Panc1 (cell line): ENCODE data around the gene COL23A1. TPM values are rescaled to one million over a fixed set of nuclear protein-coding genes. Genes with fewer than 3 reads are reported as not detected.

Experiments
- ATAC-seq: fragments of 200-7000 bp; cut with Tn5 transposase; 2 replicates; pipeline ENCODE4 v1.9.1; 2020; ENCODE audit warnings: mild to moderate bottlenecking, moderate library complexity
- BruUV-seq: library from RNA; stranded (reverse); fragments of 400-500 nt; replicated peaks from 2 replicates; lab custom pipeline; 2021; lab: Mats Ljungman, UMichigan
- CTCF ChIA-PET: fragments of 300-600 bp; sonication (Branson Sonifier 250); formaldehyde crosslinking; loops from one replicate; lab custom pipeline; 2022; ENCODE audit warnings: antibody characterized with exemption; lab: Charles Lee
- POLR2A ChIA-PET: fragments of 300-600 bp; sonication (Branson Sonifier 250); formaldehyde crosslinking; loops from one replicate; lab custom pipeline; 2022; ENCODE audit warnings: antibody characterized with exemption; lab: Charles Lee
- DNase-seq: peaks from one replicate; pipeline ENCODE4 v3.0.0-alpha.2; 2010; ENCODE audit warnings: low read depth, low spot score
- H3K27ac ChIP-seq: 2 replicates; pipeline ENCODE4 v1.5.1; 2011; ENCODE audit warnings: mild to moderate bottlenecking, low read length, inconsistent platforms
- H3K27me3 ChIP-seq: fragments of 200-500 bp; sonication (Bioruptor generic); 2 replicates; pipeline ENCODE4 v1.6.0; 2014; ENCODE audit warnings: low read length, inconsistent platforms; ENCODE audit not compliant: control insufficient read depth, insufficient read depth
- H3K36me3 ChIP-seq: fragments of 200-500 bp; sonication (Bioruptor generic); 2 replicates; pipeline ENCODE4 v1.5.1; 2014; ENCODE audit warnings: inconsistent platforms, mild to moderate bottlenecking, low read length, moderate library complexity; ENCODE audit not compliant: control insufficient read depth, insufficient read depth
- H3K4me1 ChIP-seq: 2 replicates; pipeline ENCODE4 v1.5.1; 2011; ENCODE audit warnings: inconsistent platforms, mild to moderate bottlenecking, low read length, moderate library complexity; ENCODE audit not compliant: control insufficient read depth, insufficient read depth
- H3K4me3 ChIP-seq, 2 experiments: 2 replicates each; pipeline ENCODE4 v1.5.1; 2011 to 2012; ENCODE audit warnings: low read depth in 2 of 2, low read length in 2 of 2, mild to moderate bottlenecking in 2 of 2, inconsistent platforms in 1 of 2, moderate library complexity in 1 of 2
- H3K9me3 ChIP-seq: fragments of 200-500 bp; sonication (Bioruptor generic); 2 replicates; pipeline ENCODE4 v1.5.1; 2014; ENCODE audit warnings: low read depth, mild to moderate bottlenecking, inconsistent platforms, low read length, moderate library complexity; ENCODE audit not compliant: control insufficient read depth, insufficient read depth
- POLR2AphosphoS5 ChIP-seq: IDR thresholded peaks from 2 replicates; pipeline ENCODE4 v1.6.1; 2012; ENCODE audit warnings: mild to moderate bottlenecking, low read depth, low read length, moderate library complexity
- SIN3A ChIP-seq: IDR thresholded peaks from 2 replicates; pipeline ENCODE4 v1.6.1; 2012; ENCODE audit warnings: low read depth, mild to moderate bottlenecking, low read length, moderate library complexity, borderline replicate concordance; ENCODE audit not compliant: insufficient read depth
- TCF7L2 ChIP-seq: IDR thresholded peaks from 2 replicates; pipeline ENCODE4 v1.6.1; 2011; ENCODE audit warnings: mild to moderate bottlenecking, low read depth, low read length, inconsistent platforms
- in situ Hi-C: cut with HindIII; loops from 2 replicates; pipeline ENCODE4 v1.10.0; 2016; ENCODE audit warnings: low sequenced_read_pairs, low pct_unique_long_range_greater_than_20kb
- intact Hi-C: fragments of 100-400 bp; cut with micrococcal nuclease; formaldehyde crosslinking; loops from one replicate; pipeline ENCODE4 v1.10.0; 2022; ENCODE audit not compliant: unreplicated experiment
- total RNA-seq: library from RNA; stranded (reverse); gene quantifications from one replicate; pipeline ENCODE4 v1.2.1, GENCODE V29; 2021; ENCODE audit not compliant: unreplicated experiment
- TF ChIP-seq, protein P1 (sequence below), 2 experiments: IDR thresholded peaks; 2 replicates each; pipeline ENCODE4 v1.6.1; 2011 to 2012; ENCODE audit warnings: low read depth in 2 of 2, control low read depth in 1 of 2, low read length in 1 of 2, mild to moderate bottlenecking in 1 of 2, moderate library complexity in 1 of 2; ENCODE audit not compliant: insufficient read depth in 1 of 2
- TF ChIP-seq, protein P2 (sequence below): fragments of 450-650 bp; IDR thresholded peaks from 2 replicates; pipeline ENCODE4 v1.5.1; 2017; ENCODE audit warnings: mild to moderate bottlenecking

COL23A1 gene
- total RNA-seq, 1 experiment from 2014 or later, result 0.05 TPM

DNA sequence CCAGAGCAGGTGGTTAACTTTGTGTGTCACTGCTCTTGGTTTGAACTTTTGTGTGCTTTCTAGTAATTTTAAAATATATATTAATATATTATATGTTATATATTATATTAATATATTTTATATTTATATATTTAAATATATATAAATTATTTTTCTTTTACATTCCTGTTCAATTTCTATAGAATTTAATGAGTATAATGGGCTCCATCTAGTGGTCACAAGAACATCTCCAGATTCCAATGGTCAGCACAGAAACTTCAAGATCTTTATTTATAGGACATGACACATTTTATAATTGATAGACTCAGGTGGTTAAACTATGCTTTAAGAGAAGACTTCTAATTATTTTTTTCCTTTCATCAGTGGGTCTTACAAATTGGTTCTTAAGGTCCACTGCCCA is 39.1 kb downstream of the COL23A1 start:
- H3K27me3 ChIP-seq, result 0 out of 2 replicates have a peak, but pooled peaks cover 2% of the 10 kb centered on the region
- DNase-seq (no peak), ATAC-seq (no peak)
- no peaks in the 10 kb centered on the region for H3K4me1 ChIP-seq
- POLR2A ChIA-PET, result interaction anchor here (1.1 kb wide), 1 partner anchor 17 kb away, joined by 3 read pairs; no protein-coding TSS in a partner anchor
- H3K9me3 ChIP-seq, result no peaks in the 10 kb centered on the region
- BruUV-seq, result no TSS peak
- no peak overlapping the region for H3K4me3 ChIP-seq
- intact Hi-C loops, result no loop called here
- in situ Hi-C loops, result no loop called here
- no peaks in the 10 kb centered on the region for H3K36me3 ChIP-seq
- TF ChIP-seq, protein P1, sequence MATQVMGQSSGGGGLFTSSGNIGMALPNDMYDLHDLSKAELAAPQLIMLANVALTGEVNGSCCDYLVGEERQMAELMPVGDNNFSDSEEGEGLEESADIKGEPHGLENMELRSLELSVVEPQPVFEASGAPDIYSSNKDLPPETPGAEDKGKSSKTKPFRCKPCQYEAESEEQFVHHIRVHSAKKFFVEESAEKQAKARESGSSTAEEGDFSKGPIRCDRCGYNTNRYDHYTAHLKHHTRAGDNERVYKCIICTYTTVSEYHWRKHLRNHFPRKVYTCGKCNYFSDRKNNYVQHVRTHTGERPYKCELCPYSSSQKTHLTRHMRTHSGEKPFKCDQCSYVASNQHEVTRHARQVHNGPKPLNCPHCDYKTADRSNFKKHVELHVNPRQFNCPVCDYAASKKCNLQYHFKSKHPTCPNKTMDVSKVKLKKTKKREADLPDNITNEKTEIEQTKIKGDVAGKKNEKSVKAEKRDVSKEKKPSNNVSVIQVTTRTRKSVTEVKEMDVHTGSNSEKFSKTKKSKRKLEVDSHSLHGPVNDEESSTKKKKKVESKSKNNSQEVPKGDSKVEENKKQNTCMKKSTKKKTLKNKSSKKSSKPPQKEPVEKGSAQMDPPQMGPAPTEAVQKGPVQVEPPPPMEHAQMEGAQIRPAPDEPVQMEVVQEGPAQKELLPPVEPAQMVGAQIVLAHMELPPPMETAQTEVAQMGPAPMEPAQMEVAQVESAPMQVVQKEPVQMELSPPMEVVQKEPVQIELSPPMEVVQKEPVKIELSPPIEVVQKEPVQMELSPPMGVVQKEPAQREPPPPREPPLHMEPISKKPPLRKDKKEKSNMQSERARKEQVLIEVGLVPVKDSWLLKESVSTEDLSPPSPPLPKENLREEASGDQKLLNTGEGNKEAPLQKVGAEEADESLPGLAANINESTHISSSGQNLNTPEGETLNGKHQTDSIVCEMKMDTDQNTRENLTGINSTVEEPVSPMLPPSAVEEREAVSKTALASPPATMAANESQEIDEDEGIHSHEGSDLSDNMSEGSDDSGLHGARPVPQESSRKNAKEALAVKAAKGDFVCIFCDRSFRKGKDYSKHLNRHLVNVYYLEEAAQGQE (IDR thresholded peaks at IDR 0.05; ENCODE audit: insufficient read depth in 1 of 2, low read depth in 2 of 2, low read length in 1 of 2), result no peak
- TF ChIP-seq SIN3A (no peak), POLR2AphosphoS5 (no peak), TCF7L2 (no peak)
- TF ChIP-seq, protein P2, sequence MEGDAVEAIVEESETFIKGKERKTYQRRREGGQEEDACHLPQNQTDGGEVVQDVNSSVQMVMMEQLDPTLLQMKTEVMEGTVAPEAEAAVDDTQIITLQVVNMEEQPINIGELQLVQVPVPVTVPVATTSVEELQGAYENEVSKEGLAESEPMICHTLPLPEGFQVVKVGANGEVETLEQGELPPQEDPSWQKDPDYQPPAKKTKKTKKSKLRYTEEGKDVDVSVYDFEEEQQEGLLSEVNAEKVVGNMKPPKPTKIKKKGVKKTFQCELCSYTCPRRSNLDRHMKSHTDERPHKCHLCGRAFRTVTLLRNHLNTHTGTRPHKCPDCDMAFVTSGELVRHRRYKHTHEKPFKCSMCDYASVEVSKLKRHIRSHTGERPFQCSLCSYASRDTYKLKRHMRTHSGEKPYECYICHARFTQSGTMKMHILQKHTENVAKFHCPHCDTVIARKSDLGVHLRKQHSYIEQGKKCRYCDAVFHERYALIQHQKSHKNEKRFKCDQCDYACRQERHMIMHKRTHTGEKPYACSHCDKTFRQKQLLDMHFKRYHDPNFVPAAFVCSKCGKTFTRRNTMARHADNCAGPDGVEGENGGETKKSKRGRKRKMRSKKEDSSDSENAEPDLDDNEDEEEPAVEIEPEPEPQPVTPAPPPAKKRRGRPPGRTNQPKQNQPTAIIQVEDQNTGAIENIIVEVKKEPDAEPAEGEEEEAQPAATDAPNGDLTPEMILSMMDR, result no peak
- CTCF ChIA-PET, result interaction anchor here (1.3 kb wide), 1 partner anchor 90 kb away, joined by 3 read pairs; no protein-coding TSS in a partner anchor
- H3K27ac ChIP-seq, result no peak overlapping the region

DNA sequence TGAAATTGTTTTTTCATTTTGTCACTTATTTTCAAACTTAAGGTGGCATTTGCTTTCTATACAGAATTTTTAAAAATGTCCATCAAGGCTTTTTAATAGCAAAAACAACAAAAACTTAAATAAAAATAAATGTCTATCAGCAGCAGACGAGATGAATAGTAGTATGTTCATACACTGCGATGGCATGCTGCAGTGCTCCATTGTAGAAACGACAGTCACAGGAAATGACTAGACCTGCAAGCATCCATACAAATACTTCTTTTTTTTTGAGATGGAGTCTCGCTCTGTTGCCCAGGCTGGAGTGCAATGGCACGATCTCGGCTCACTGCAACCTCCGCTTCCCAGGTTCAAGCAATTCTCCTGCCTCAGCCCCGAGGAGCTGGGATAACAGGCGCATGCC is 41.4 kb downstream of the COL23A1 start:
- TF ChIP-seq POLR2AphosphoS5 (no peak), TCF7L2 (no peak), SIN3A (no peak)
- TF ChIP-seq, protein P2, result no peak
- TF ChIP-seq, protein P1 (IDR thresholded peaks at IDR 0.05; ENCODE audit: insufficient read depth in 1 of 2, low read depth in 2 of 2, low read length in 1 of 2), result no peak
- intact Hi-C loops (no loop called here), in situ Hi-C loops (no loop called here)
- ChIA-PET POLR2A (no interaction called here), CTCF (no interaction called here)
- H3K9me3 ChIP-seq, result no peaks in the 10 kb centered on the region
- DNase-seq (no peak), ATAC-seq (no peak)
- no peak overlapping the region for H3K27ac ChIP-seq
- no peaks in the 10 kb centered on the region for H3K4me1 ChIP-seq
- H3K36me3 ChIP-seq, result no peaks in the 10 kb centered on the region
- H3K4me3 ChIP-seq, result no peak overlapping the region
- BruUV-seq, result no TSS peak
- H3K27me3 ChIP-seq, result 0 out of 2 replicates have a peak, but pooled peaks cover 2% of the 10 kb centered on the region
